ENCODE measurements around the gene RBM18.

The RBM18 gene, protein sequence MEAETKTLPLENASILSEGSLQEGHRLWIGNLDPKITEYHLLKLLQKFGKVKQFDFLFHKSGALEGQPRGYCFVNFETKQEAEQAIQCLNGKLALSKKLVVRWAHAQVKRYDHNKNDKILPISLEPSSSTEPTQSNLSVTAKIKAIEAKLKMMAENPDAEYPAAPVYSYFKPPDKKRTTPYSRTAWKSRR

GRCh38 chr9:122264360-122265148 is at the start of gene RBM18, which contains the start of gene MRRF:
Gene RBM18 (minus strand): TSS chr9:122264840. CDS start chr9:122261492, 3,348 bp downstream.
Gene MRRF (plus strand): TSS chr9:122264882. CDS start chr9:122270892, 6,010 bp downstream.
- peak; percentile 94 for DNase-seq (ENCODE audit: low spot score)
- in situ Hi-C loops (cut with MboI; ENCODE audit: low sequenced_read_pairs, unreplicated experiment): no loop called here
- TF ChIP-seq CTCF (IDR thresholded peaks at IDR 0.05; ENCODE audit: borderline replicate concordance, control extremely low read depth, extremely low read depth, insufficient read depth, missing control alignments): no peak

- DNase-seq (ENCODE audit: low spot score): no peak
- in situ Hi-C loops (cut with MboI; ENCODE audit: low sequenced_read_pairs, unreplicated experiment): no loop called here
- no peak for TF ChIP-seq CTCF (IDR thresholded peaks at IDR 0.05; ENCODE audit: borderline replicate concordance, control extremely low read depth, extremely low read depth, insufficient read depth, missing control alignments)
Measured at GRCh38 chr9:122314165-122314564, 49.5 kb upstream of the RBM18 start.

GRCh38 chr9:122309861-122310260 is 45.2 kb upstream of the RBM18 start:
- DNase-seq (ENCODE audit: low spot score): no peak
- in situ Hi-C loops (cut with MboI; ENCODE audit: low sequenced_read_pairs, unreplicated experiment): no loop called here
- TF ChIP-seq CTCF (IDR thresholded peaks at IDR 0.05; ENCODE audit: borderline replicate concordance, control extremely low read depth, extremely low read depth, insufficient read depth, missing control alignments): no peak

GRCh38 chr9:122307925-122308324 is 43.3 kb upstream of the RBM18 start:
- no peak for TF ChIP-seq CTCF (IDR thresholded peaks at IDR 0.05; ENCODE audit: borderline replicate concordance, control extremely low read depth, extremely low read depth, insufficient read depth, missing control alignments)
- in situ Hi-C loops (cut with MboI; ENCODE audit: low sequenced_read_pairs, unreplicated experiment): no loop called here
- no peak for DNase-seq (ENCODE audit: low spot score)

DNA sequence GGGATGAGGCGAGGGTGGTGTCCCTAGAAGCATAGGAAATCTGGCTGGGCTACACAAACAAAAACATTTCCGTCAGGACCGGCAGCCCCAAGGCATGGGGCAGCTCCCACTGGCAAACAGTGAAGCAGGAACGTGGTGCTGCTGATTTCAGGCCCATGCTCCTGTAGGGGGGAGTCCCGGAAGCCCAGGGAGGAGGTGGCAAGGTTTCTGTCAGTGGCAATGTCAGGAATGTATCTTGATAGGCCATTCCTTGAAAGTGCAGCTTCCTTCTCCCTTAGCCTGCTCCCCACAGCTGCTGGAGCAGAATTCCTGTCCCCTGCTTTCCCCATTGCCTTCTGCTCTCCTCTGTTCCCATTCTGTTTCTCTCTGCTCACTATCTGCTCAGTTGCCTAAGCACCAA is 42.4 kb upstream of the RBM18 start:
- DNase-seq (ENCODE audit: low spot score): no peak
- in situ Hi-C loops (cut with MboI; ENCODE audit: low sequenced_read_pairs, unreplicated experiment): no loop called here
- TF ChIP-seq CTCF (IDR thresholded peaks at IDR 0.05; ENCODE audit: borderline replicate concordance, control extremely low read depth, extremely low read depth, insufficient read depth, missing control alignments): no peak

DNA sequence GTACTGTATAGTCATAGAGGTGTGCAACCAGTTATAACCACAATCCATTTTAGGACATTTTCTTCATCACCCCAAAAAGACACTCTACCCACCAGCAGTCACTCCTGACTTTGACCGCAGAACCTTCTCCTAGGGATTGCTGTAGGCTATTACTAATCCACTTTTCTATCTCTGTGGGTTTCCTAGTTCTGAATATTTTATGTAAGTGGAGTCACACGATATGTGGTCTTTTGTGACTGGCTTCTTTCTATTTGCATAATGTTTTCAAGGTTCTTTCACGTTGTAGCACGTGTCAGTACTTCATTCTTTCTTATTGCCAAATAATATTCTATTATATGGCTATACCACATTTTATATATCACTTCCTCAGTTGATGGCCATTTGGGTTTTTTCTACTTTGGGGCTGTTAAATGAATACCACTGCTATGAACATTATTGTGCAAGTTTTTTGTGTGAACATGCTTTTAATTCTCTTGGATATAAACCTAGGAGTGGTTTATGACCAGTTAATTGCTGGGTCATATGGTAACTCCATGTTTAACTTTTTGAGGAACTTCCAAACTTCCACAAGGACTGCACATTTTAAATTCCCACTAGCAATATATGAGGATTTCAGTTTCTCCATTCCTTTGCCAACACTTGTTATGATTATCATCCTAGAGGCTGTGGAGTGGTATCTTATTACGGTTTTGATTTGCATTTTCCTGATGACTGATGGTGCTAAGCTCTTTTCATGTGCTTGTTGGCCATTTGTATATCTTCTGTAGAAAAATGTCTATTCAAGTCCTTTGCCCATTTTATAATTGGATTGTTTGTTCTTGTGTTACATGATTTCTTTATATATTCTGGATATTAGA is 37.8 kb upstream of the RBM18 start:
- in situ Hi-C loops (cut with MboI; ENCODE audit: low sequenced_read_pairs, unreplicated experiment): no loop called here
- no peak for DNase-seq (ENCODE audit: low spot score)
- no peak for TF ChIP-seq CTCF (IDR thresholded peaks at IDR 0.05; ENCODE audit: borderline replicate concordance, control extremely low read depth, extremely low read depth, insufficient read depth, missing control alignments)

Measured in GM13976 (cell line).